ENCODE data around the gene MAN1C1. TPM values are rescaled to one million over a fixed set of nuclear protein-coding genes. Genes with fewer than 3 reads are reported as not detected.

MAN1C1 gene
- total and polyA plus RNA-seq, 2 donors (not counting 1 experiment from before 2014, with no cell fraction given) = 17.7 to 51.4 TPM

- Histone ChIP-seq H3K4me3 (replicated peaks in 1 of 4; ENCODE audit: control extremely low read depth in 1 of 4, insufficient read depth in 1 of 4, low read depth in 3 of 4, low read length in 4 of 4) (no peak overlapping the region), H3K36me3 (ENCODE audit: control insufficient read depth, insufficient read depth, low read length) (no peaks in the 10 kb centered on the region), H3K4me2 (ENCODE audit: extremely low read depth, insufficient read depth, low read length) (no peak overlapping the region), H3K27ac (ENCODE audit: insufficient read depth, low read length) (no peak overlapping the region), H3K9me3 (ENCODE audit: control insufficient read depth, insufficient read depth, low read depth, low read length) (no peaks in the 10 kb centered on the region), H3K4me1 (ENCODE audit: control insufficient read depth, extremely low read depth, insufficient read depth, low read length) (no peaks in the 10 kb centered on the region), H4K20me1 (ENCODE audit: control insufficient read depth, extremely low read depth, insufficient read depth, low read length) (peaks cover 2% of the 10 kb centered on the region), H3K79me2 (ENCODE audit: control insufficient read depth, insufficient read depth, low read length) (no peaks in the 10 kb centered on the region), H3K9ac (ENCODE audit: insufficient read depth, low read length) (no peak overlapping the region), H3K27me3 (ENCODE audit: control insufficient read depth, insufficient read depth, low read length) (peaks cover 5% of the 10 kb centered on the region), H2AFZ (ENCODE audit: low read length) (no peak overlapping the region)
- no peak for DNase-seq (ENCODE audit: low read depth in 2 of 2)
- no peak for TF ChIP-seq EZH2 (IDR thresholded peaks at IDR 0.05; ENCODE audit: low read length, missing control alignments)
- no peak for TF ChIP-seq CTCF (conservative IDR thresholded peaks at IDR 0.05 in 1 of 2, IDR thresholded peaks at IDR 0.05 in 1 of 2; ENCODE audit: low read depth in 1 of 2, low read length in 2 of 2)
These were observed 120.5 kb downstream of the MAN1C1 start for GRCh38 chr1:25737130-25737529.

GRCh38 chr1:25738499-25738898, 121.9 kb downstream of the MAN1C1 start:
- peaks cover 2% of the 10 kb centered on the region for H4K20me1 ChIP-seq (ENCODE audit: control insufficient read depth, extremely low read depth, insufficient read depth, low read length)
- no peaks in the 10 kb centered on the region for H3K36me3 ChIP-seq (ENCODE audit: control insufficient read depth, insufficient read depth, low read length)
- no peak overlapping the region for H3K27ac ChIP-seq (ENCODE audit: insufficient read depth, low read length)
- H3K4me1 ChIP-seq (ENCODE audit: control insufficient read depth, extremely low read depth, insufficient read depth, low read length) = peaks cover 6% of the 10 kb centered on the region
- DNase-seq (ENCODE audit: low read depth in 2 of 2) = no peak
- no peak overlapping the region for H3K4me3 ChIP-seq (replicated peaks in 1 of 4; ENCODE audit: control extremely low read depth in 1 of 4, insufficient read depth in 1 of 4, low read depth in 3 of 4, low read length in 4 of 4)
- no peak overlapping the region for H2AFZ ChIP-seq (ENCODE audit: low read length)
- no peaks in the 10 kb centered on the region for H3K9me3 ChIP-seq (ENCODE audit: control insufficient read depth, insufficient read depth, low read depth, low read length)
- no peaks in the 10 kb centered on the region for H3K79me2 ChIP-seq (ENCODE audit: control insufficient read depth, insufficient read depth, low read length)
- no peak overlapping the region for H3K4me2 ChIP-seq (ENCODE audit: extremely low read depth, insufficient read depth, low read length)
- TF ChIP-seq EZH2 (IDR thresholded peaks at IDR 0.05; ENCODE audit: low read length, missing control alignments) = no peak
- TF ChIP-seq CTCF (conservative IDR thresholded peaks at IDR 0.05 in 1 of 2, IDR thresholded peaks at IDR 0.05 in 1 of 2; ENCODE audit: low read depth in 1 of 2, low read length in 2 of 2) = no peak
- no peak overlapping the region for H3K9ac ChIP-seq (ENCODE audit: insufficient read depth, low read length)
- peaks cover 5% of the 10 kb centered on the region for H3K27me3 ChIP-seq (ENCODE audit: control insufficient read depth, insufficient read depth, low read length)

GRCh38 chr1:25739341-25739740, 122.8 kb downstream of the MAN1C1 start:
- peaks cover 5% of the 10 kb centered on the region for H3K27me3 ChIP-seq (ENCODE audit: control insufficient read depth, insufficient read depth, low read length)
- no peaks in the 10 kb centered on the region for H3K36me3 ChIP-seq (ENCODE audit: control insufficient read depth, insufficient read depth, low read length)
- peaks cover 2% of the 10 kb centered on the region for H4K20me1 ChIP-seq (ENCODE audit: control insufficient read depth, extremely low read depth, insufficient read depth, low read length)
- no peaks in the 10 kb centered on the region for H3K9me3 ChIP-seq (ENCODE audit: control insufficient read depth, insufficient read depth, low read depth, low read length)
- TF ChIP-seq EZH2 (IDR thresholded peaks at IDR 0.05; ENCODE audit: low read length, missing control alignments) (no peak), CTCF (conservative IDR thresholded peaks at IDR 0.05 in 1 of 2, IDR thresholded peaks at IDR 0.05 in 1 of 2; ENCODE audit: low read depth in 1 of 2, low read length in 2 of 2) (no peak)
- no peak overlapping the region for H3K4me2 ChIP-seq (ENCODE audit: extremely low read depth, insufficient read depth, low read length)
- H2AFZ ChIP-seq (ENCODE audit: low read length) = no peak overlapping the region
- DNase-seq (ENCODE audit: low read depth in 2 of 2) = no peak
- no peak overlapping the region for H3K9ac ChIP-seq (ENCODE audit: insufficient read depth, low read length)
- H3K79me2 ChIP-seq (ENCODE audit: control insufficient read depth, insufficient read depth, low read length) = no peaks in the 10 kb centered on the region
- no peak overlapping the region for H3K4me3 ChIP-seq (replicated peaks in 1 of 4; ENCODE audit: control extremely low read depth in 1 of 4, insufficient read depth in 1 of 4, low read depth in 3 of 4, low read length in 4 of 4)
- peaks cover 13% of the 10 kb centered on the region for H3K4me1 ChIP-seq (ENCODE audit: control insufficient read depth, extremely low read depth, insufficient read depth, low read length)
- no peak overlapping the region for H3K27ac ChIP-seq (ENCODE audit: insufficient read depth, low read length)

All from fibroblast of lung (primary cell).